ENCODE results near the gene CTNNBL1. TPM values are rescaled to one million over a fixed set of nuclear protein-coding genes. Genes with fewer than 3 reads are reported as not detected.

The CTNNBL1 gene
- total RNA-seq, 6 experiments from 2014 or later, result 16.3 to 41.8 (median 28.8) TPM

- Histone ChIP-seq H3K4me1 (peaks cover 0 to 33% (median 12%) of the 10 kb centered on the region in 4 donors), H3K27ac (peak overlapping the region in 1 of 3 donors; percentile 5), H3K27me3 (no peaks in the 10 kb centered on the region), H3K4me3 (no peak overlapping the region), H3K36me3 (no peaks in the 10 kb centered on the region), H3K9me3 (no peaks in the 10 kb centered on the region)
- no peak for TF ChIP-seq CTCF (IDR thresholded peaks at IDR 0.05)
- no peak for TF ChIP-seq POLR2A (IDR thresholded peaks at IDR 0.05)
- WGBS (ENCODE audit: insufficient coverage, low coverage, low lambda C conversion rate, missing lambda C conversion rate), result 96% methylated on average over 4 of the region's 4 CpGs
- intact Hi-C loops (cut with DNase I), result no loop called here
- ATAC-seq (peak in 1 of 4 donors; percentile 15), DNase-seq (no peak)
Measured at GRCh38 chr20:37797669-37798175, 103.9 kb downstream of the CTNNBL1 start.

- TF ChIP-seq POLR2A (IDR thresholded peaks at IDR 0.05) (no peak), CTCF (IDR thresholded peaks at IDR 0.05) (no peak)
- Histone ChIP-seq H3K27me3 (no peaks in the 10 kb centered on the region), H3K27ac (peak overlapping the region in 1 of 3 donors; percentile 5), H3K4me1 (peaks cover 0 to 33% (median 12%) of the 10 kb centered on the region in 4 donors), H3K36me3 (peaks cover 0 to 1% (median 0%) of the 10 kb centered on the region in 4 donors), H3K9me3 (no peaks in the 10 kb centered on the region), H3K4me3 (no peak overlapping the region)
- 54% methylated on average over 2 of the region's 2 CpGs for WGBS (ENCODE audit: insufficient coverage, low coverage, low lambda C conversion rate, missing lambda C conversion rate)
- intact Hi-C loops (cut with DNase I), result no loop called here
- ATAC-seq (peak; percentile 82 to 91 (median 86)), DNase-seq (no peak)
Measured at GRCh38 chr20:37798312-37798711, 104.5 kb downstream of the CTNNBL1 start.

GRCh38 chr20:37800618-37801017 lies 106.8 kb downstream of the CTNNBL1 start:
- H3K27me3 ChIP-seq, result no peaks in the 10 kb centered on the region
- H3K4me3 ChIP-seq, result no peak overlapping the region
- H3K9me3 ChIP-seq, result no peaks in the 10 kb centered on the region
- H3K4me1 ChIP-seq, result peaks cover 0 to 47% (median 13%) of the 10 kb centered on the region in 4 donors
- H3K27ac ChIP-seq, result no peak overlapping the region
- peaks cover 0 to 11% (median 0%) of the 10 kb centered on the region in 4 donors for H3K36me3 ChIP-seq
- intact Hi-C loops (cut with DNase I), result no loop called here
- TF ChIP-seq POLR2A (IDR thresholded peaks at IDR 0.05) (no peak), CTCF (IDR thresholded peaks at IDR 0.05) (no peak)
- WGBS (ENCODE audit: insufficient coverage, low coverage, low lambda C conversion rate, missing lambda C conversion rate), result 96% methylated on average over 3 of the region's 4 CpGs
- DNase-seq, result no peak
- no peak for ATAC-seq

- 65% methylated on average over 2 of the region's 2 CpGs for WGBS (ENCODE audit: insufficient coverage, low coverage, low lambda C conversion rate, missing lambda C conversion rate)
- H3K27ac ChIP-seq, result no peak overlapping the region
- H3K9me3 ChIP-seq, result no peaks in the 10 kb centered on the region
- TF ChIP-seq CTCF (IDR thresholded peaks at IDR 0.05), result no peak
- no peak for TF ChIP-seq POLR2A (IDR thresholded peaks at IDR 0.05)
- ATAC-seq (no peak), DNase-seq (no peak)
- H3K36me3 ChIP-seq, result peaks cover 0 to 15% (median 0%) of the 10 kb centered on the region in 4 donors
- no peaks in the 10 kb centered on the region for H3K27me3 ChIP-seq
- intact Hi-C loops (cut with DNase I), result no loop called here
- H3K4me3 ChIP-seq, result no peak overlapping the region
- peaks cover 0 to 42% (median 13%) of the 10 kb centered on the region in 4 donors for H3K4me1 ChIP-seq
Measured at GRCh38 chr20:37801921-37802320, 108.1 kb downstream of the CTNNBL1 start.
